ENCODE measurements around the gene S1PR4. TPM values are rescaled to one million over a fixed set of nuclear protein-coding genes. Genes with fewer than 3 reads are reported as not detected.
"Not testable (repeated sequence)": the region's sequence is repeated elsewhere in the genome, so short reads cannot be mapped to it uniquely, and the experiment has no call there.

The S1PR4 gene
- polyA plus RNA-seq, 1 experiment: not detected

DNA sequence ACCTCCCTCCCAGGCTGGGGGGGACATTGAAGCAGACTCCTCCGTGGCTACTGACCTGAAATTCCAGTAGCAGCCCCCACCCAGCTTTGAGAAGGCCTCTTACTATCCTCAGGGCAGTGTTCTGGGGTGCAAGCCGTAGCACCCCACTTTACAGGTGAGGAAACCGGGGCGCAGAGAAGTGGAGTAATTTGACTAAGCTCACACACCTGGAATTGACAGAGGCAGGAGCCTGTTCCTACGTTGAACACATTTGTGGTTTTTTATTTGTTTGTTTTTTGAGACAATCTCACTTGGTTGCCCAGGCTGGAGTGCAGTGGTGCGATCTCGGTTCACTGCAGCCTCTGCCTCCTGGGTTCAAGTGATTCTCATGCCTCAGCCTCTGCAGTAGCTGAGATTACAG lies 14.6 kb upstream of the S1PR4 start:
- H3K4me3 ChIP-seq (ENCODE audit: low read depth, low read length): no peak overlapping the region
- no peak for DNase-seq (ENCODE audit: low read depth)
- no peaks in the 10 kb centered on the region for H3K27me3 ChIP-seq (ENCODE audit: control insufficient read depth, insufficient read depth, low read length)
- POLR2A ChIA-PET: no interaction called here
- CTCF ChIA-PET: interaction anchor here (0.6 to 6.9 kb wide), 19 partner anchors 13 to 276 kb away, joined by 3 to 103 read pairs (median 3); partner anchors contain the start of gene TLE6
- H3K36me3 ChIP-seq (ENCODE audit: control insufficient read depth, insufficient read depth, low read length): no peaks in the 10 kb centered on the region
- TF ChIP-seq, protein P1, sequence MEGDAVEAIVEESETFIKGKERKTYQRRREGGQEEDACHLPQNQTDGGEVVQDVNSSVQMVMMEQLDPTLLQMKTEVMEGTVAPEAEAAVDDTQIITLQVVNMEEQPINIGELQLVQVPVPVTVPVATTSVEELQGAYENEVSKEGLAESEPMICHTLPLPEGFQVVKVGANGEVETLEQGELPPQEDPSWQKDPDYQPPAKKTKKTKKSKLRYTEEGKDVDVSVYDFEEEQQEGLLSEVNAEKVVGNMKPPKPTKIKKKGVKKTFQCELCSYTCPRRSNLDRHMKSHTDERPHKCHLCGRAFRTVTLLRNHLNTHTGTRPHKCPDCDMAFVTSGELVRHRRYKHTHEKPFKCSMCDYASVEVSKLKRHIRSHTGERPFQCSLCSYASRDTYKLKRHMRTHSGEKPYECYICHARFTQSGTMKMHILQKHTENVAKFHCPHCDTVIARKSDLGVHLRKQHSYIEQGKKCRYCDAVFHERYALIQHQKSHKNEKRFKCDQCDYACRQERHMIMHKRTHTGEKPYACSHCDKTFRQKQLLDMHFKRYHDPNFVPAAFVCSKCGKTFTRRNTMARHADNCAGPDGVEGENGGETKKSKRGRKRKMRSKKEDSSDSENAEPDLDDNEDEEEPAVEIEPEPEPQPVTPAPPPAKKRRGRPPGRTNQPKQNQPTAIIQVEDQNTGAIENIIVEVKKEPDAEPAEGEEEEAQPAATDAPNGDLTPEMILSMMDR (IDR thresholded peaks at IDR 0.05; ENCODE audit: insufficient read depth, low read depth, low read length): no peak

DNA sequence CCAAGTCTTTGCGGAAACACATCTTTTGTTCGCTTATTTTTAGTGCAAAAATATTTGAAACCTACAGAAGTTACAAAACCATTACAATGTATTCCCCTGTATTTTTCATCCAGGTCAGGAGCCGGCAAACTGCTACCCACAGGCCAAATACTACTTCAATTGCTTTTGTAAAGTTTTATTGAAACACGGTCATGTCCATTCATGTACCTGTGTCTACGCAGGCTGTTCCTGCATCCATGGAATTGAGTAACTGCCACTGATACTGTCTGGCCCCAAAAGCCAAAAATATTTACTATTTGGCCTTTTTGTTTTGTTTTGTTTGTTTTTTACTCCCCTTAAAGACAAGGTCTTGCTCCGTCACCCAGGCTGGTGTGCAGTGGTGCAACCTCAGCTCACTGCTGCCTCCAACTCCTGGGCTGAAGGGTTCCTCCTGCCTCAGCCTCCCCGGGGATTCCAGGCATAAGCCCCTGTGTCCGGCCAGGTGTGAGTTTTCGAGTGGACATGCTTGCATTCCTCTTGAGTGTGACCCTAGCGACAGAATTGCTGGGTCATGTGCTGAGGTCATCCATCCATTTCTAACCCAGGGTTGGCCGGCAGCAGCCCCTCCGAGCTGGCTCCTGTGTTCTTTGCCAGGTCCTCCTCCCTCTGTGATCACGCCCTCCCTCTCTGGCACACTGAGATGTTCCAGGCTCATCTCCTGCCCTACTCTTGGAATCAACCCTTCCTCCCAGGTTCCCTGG lies 10.9 kb upstream of the S1PR4 start:
- CTCF ChIA-PET: interaction anchor here (0.6 to 6.9 kb wide), 3 partner anchors 38 to 165 kb away, joined by 3 to 103 read pairs (median 7); no protein-coding TSS in a partner anchor
- TF ChIP-seq, protein P1 (IDR thresholded peaks at IDR 0.05; ENCODE audit: insufficient read depth, low read depth, low read length): no peak
- Histone ChIP-seq H3K36me3 (ENCODE audit: control insufficient read depth, insufficient read depth, low read length) (no peaks in the 10 kb centered on the region), H3K27me3 (ENCODE audit: control insufficient read depth, insufficient read depth, low read length) (no peaks in the 10 kb centered on the region), H3K4me3 (ENCODE audit: low read depth, low read length) (no peak overlapping the region)
- POLR2A ChIA-PET: no interaction called here
- no peak for DNase-seq (ENCODE audit: low read depth)

DNA sequence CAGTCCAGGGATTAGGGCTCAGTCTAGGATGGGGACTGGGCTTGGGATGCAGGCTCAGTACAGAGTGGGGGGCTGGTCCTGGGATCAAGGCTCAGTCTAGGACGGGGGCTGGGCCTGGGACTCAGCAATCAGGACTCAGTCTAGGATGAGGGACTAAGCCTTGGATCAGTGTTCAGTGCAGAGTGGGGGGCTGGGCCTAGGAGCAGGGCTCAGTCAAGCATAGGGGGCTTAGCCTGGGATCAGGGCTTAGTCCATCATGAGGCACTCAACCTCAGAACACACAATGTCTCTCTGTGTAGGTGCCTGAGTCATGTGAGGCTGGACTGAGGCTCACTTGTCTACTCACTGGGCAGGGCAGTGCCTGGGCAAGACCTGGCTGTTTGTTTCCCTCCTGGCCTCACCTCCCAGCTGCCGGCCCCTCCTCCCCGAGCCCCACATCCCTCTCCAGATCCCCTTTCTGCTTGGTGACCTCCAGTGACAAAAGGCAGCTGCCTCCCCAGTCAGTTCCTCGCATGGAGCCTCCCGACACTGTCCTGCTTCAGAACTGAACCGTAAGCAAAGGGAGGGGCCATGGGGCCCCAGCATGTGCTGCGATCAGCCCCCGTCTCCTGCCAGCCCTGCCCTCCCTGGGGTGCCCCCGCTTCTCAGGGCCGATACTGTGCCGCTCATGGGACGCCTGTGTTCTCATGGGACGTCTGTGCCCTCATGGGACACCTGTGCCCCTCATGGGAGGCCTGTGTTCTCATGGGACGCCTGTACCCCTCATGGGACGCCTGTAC lies 6.5 kb upstream of the S1PR4 start:
- H3K27me3 ChIP-seq (ENCODE audit: control insufficient read depth, insufficient read depth, low read length): no peaks in the 10 kb centered on the region
- TF ChIP-seq, protein P1 (IDR thresholded peaks at IDR 0.05; ENCODE audit: insufficient read depth, low read depth, low read length): no peak
- no peaks in the 10 kb centered on the region for H3K36me3 ChIP-seq (ENCODE audit: control insufficient read depth, insufficient read depth, low read length)
- H3K4me3 ChIP-seq (ENCODE audit: low read depth, low read length): no peak overlapping the region
- DNase-seq (ENCODE audit: low read depth): no peak
- ChIA-PET POLR2A (no interaction called here), CTCF (interaction anchor here (1.6 kb wide), 2 partner anchors 10 to 44 kb away, joined by 3 to 5 read pairs; no protein-coding TSS in a partner anchor)

DNA sequence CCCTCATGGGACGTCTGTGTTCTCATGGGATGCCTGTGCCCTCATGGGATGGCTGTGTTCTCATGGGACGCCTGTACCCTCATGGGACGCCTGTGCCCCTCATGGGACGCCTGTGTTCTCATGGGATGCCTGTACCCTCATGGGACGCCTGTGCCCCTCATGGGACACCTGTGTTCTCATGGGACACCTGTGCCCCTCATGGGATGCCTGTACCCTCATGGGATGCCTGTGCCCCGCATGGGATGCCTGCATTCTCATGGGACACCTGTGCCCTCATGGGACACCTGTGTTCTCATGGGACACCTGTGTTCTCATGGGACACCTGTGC lies 5.9 kb upstream of the S1PR4 start:
- DNase-seq (ENCODE audit: low read depth); POLR2A ChIA-PET; CTCF ChIA-PET: not testable (repeated sequence)

DNA sequence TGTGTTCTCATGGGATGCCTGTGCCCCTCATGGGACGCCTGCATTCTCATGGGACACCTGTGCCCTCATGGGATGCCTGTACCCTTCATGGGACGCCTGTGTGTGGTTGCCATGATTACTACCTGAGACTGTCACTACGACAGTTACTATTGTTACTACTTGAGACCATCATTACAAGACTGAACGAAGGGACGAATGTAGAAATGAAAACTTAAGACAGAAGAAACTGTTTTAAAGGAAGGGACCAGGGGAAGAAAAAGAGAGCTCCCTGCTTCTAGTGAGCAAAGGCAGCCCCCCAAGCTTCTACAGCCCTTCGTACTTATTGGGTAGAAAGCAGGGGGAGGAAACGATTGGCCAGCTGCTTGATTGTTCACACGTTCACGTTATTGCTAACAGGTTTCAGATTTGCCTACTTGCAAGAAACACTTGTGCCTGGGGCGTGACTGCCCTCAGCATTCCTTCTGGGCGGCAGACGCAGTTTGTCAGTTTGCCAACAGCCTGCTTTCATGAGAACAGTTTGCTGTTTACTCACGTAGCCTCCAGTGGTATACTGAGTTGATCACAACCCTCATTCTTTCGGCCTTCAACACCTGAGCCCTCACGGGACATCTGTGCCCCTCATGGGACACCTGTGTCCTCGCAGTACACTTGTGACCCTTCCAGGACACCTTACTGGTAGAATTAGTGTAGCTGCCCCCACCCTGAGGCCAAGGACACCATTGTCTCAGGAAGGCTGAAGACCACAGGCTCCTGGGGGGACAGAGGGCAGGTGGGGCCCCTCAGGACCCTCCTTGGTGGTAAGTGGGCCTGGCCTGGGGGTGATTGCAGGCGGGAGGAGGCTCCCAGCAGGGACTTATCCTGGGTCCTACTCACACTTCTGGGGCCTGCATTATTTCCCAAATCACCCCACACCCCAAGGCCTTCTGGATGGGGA lies 2.5 kb upstream of the S1PR4 start:
- peak; percentile 75 for DNase-seq (ENCODE audit: low read depth)
- no peaks in the 10 kb centered on the region for H3K27me3 ChIP-seq (ENCODE audit: control insufficient read depth, insufficient read depth, low read length)
- no peaks in the 10 kb centered on the region for H3K36me3 ChIP-seq (ENCODE audit: control insufficient read depth, insufficient read depth, low read length)
- CTCF ChIA-PET: interaction anchor here (0.9 to 1.1 kb wide), 4 partner anchors 8 to 225 kb away, joined by 3 to 6 read pairs (median 4); no protein-coding TSS in a partner anchor
- POLR2A ChIA-PET: no interaction called here
- TF ChIP-seq, protein P1 (IDR thresholded peaks at IDR 0.05; ENCODE audit: insufficient read depth, low read depth, low read length): no peak
- no peak overlapping the region for H3K4me3 ChIP-seq (ENCODE audit: low read depth, low read length)

More for the DNA sequence above, 5.9 kb upstream of the S1PR4 start:
- H3K4me3 ChIP-seq (ENCODE audit: low read depth, low read length); H3K36me3 ChIP-seq (ENCODE audit: control insufficient read depth, insufficient read depth, low read length); H3K27me3 ChIP-seq (ENCODE audit: control insufficient read depth, insufficient read depth, low read length): not testable (repeated sequence)
